Activated CD4-positive, CD25-positive, alpha-beta regulatory T cell treated with anti-CD3 and anti-CD28 coated beads, Interleukin-2, amount 50 U/mL, for 24 hours (primary cell): ENCODE measurements around the gene SPTLC3.
A peak's percentile ranks its signal among the peaks of the same experiment; 100 is the strongest.
"Not testable (repeated sequence)": the region's sequence is repeated elsewhere in the genome, so short reads cannot be mapped to it uniquely, and the experiment has no call there.

Experiments
- ATAC-seq, 2 donors: fragments of 150-1000 bp; cut with Tn5 transposase; one replicate each; pipeline ENCODE4 v1.10.0; 2021; ENCODE audit warnings: mild to moderate bottlenecking in 1 of 2, moderate library complexity in 1 of 2

The SPTLC3 gene

GRCh38 chr20:13008761-13009681 is at the start of gene SPTLC3:
Gene SPTLC3 (plus strand): TSS chr20:13008972. CDS start chr20:13009268, 296 bp downstream.
- peak in 1 of 2 donors; percentile 28 for ATAC-seq

- ATAC-seq = no peak
These were observed 47.0 kb upstream of the SPTLC3 start for GRCh38 chr20:12961725-12962124.

GRCh38 chr20:12962895-12963294 is 45.9 kb upstream of the SPTLC3 start:
- no peak for ATAC-seq

- no peak for ATAC-seq
These were observed 45.4 kb upstream of the SPTLC3 start for GRCh38 chr20:12963416-12963815.

- no peak for ATAC-seq
These were observed 43.4 kb upstream of the SPTLC3 start for GRCh38 chr20:12965212-12965869.

- no peak for ATAC-seq
These were observed 42.9 kb upstream of the SPTLC3 start for GRCh38 chr20:12965870-12966251.

GRCh38 chr20:12966468-12967085 is 42.2 kb upstream of the SPTLC3 start:
- no peak for ATAC-seq

GRCh38 chr20:12967932-12968331 is 40.8 kb upstream of the SPTLC3 start:
- no peak for ATAC-seq

GRCh38 chr20:12968472-12968871 is 40.3 kb upstream of the SPTLC3 start:
- ATAC-seq = no peak

- ATAC-seq = no peak
These were observed 39.6 kb upstream of the SPTLC3 start for GRCh38 chr20:12969071-12969669.

GRCh38 chr20:12970372-12970821 is 38.4 kb upstream of the SPTLC3 start:
- no peak for ATAC-seq

GRCh38 chr20:12975833-12976608 is 32.8 kb upstream of the SPTLC3 start:
- no peak for ATAC-seq

GRCh38 chr20:12976720-12977309 is 32.0 kb upstream of the SPTLC3 start:
- ATAC-seq = no peak

GRCh38 chr20:12977328-12978125 is 31.2 kb upstream of the SPTLC3 start:
- ATAC-seq = no peak

- no peak for ATAC-seq
These were observed 30.7 kb upstream of the SPTLC3 start for GRCh38 chr20:12978126-12978394.

GRCh38 chr20:12978613-12979495 is 29.9 kb upstream of the SPTLC3 start:
- ATAC-seq = no peak

GRCh38 chr20:12979713-12980112 is 29.1 kb upstream of the SPTLC3 start:
- ATAC-seq = not testable (repeated sequence)

- no peak for ATAC-seq
These were observed 26.7 kb upstream of the SPTLC3 start for GRCh38 chr20:12982098-12982497.

GRCh38 chr20:12984069-12984765 is 24.6 kb upstream of the SPTLC3 start:
- ATAC-seq = no peak
